ENCODE measurements around the gene PARVG.

The PARVG gene

GRCh38 chr22:44181912-44182587 lies 1.3 kb downstream of the PARVG start:
- DNase-seq = no peak

GRCh38 chr22:44182588-44183286 lies 2.0 kb downstream of the PARVG start:
- no peak for DNase-seq

- no peak for DNase-seq
Observed at GRCh38 chr22:44183287-44183588, 2.5 kb downstream of the PARVG start.

- DNase-seq = no peak
Observed at GRCh38 chr22:44184006-44184405, 3.3 kb downstream of the PARVG start.

GRCh38 chr22:44185237-44186120 lies 4.8 kb downstream of the PARVG start:
- DNase-seq = no peak

GRCh38 chr22:44186121-44186510 lies 5.4 kb downstream of the PARVG start:
- no peak for DNase-seq

- DNase-seq = no peak
Observed at GRCh38 chr22:44186737-44187136, 6.0 kb downstream of the PARVG start.

GRCh38 chr22:44187652-44188230 lies 7.0 kb downstream of the PARVG start:
- DNase-seq = no peak

GRCh38 chr22:44188316-44188715 lies 7.6 kb downstream of the PARVG start:
- DNase-seq = no peak

- DNase-seq = no peak
Observed at GRCh38 chr22:44188986-44189630, 8.4 kb downstream of the PARVG start.

- DNase-seq = no peak
Observed at GRCh38 chr22:44190381-44190976, 9.8 kb downstream of the PARVG start.

GRCh38 chr22:44191036-44191454 lies 10.3 kb downstream of the PARVG start:
- no peak for DNase-seq

- DNase-seq = no peak
Observed at GRCh38 chr22:44192098-44192815, 11.5 kb downstream of the PARVG start.

GRCh38 chr22:44192816-44193534 lies 12.2 kb downstream of the PARVG start:
- DNase-seq = no peak

- no peak for DNase-seq
Observed at GRCh38 chr22:44193535-44193891, 12.8 kb downstream of the PARVG start.

GRCh38 chr22:44194569-44194968 lies 13.8 kb downstream of the PARVG start:
- no peak for DNase-seq

GRCh38 chr22:44195189-44195871 lies 14.6 kb downstream of the PARVG start:
- no peak for DNase-seq

GRCh38 chr22:44196241-44196640 lies 15.5 kb downstream of the PARVG start:
- no peak for DNase-seq

- DNase-seq = no peak
Observed at GRCh38 chr22:44196731-44197131, 16.0 kb downstream of the PARVG start.

- DNase-seq = no peak
Observed at GRCh38 chr22:44197271-44197670, 16.5 kb downstream of the PARVG start.

GRCh38 chr22:44199164-44199563 lies 18.4 kb downstream of the PARVG start:
- DNase-seq = no peak

All from NCI-H2029 treated with DMSO at 0.1 percent for 48 hours (cell line).